ENCODE measurements around the gene GARNL3. TPM values are rescaled to one million over a fixed set of nuclear protein-coding genes. Genes with fewer than 3 reads are reported as not detected.

The GARNL3 gene
- total and polyA plus RNA-seq, 7 donors = 1.2 to 4.8 (median 2.2) TPM

- ATAC-seq (no peak), DNase-seq (no peak)
- no peaks in the 10 kb centered on the region for H3K36me3 ChIP-seq (ENCODE audit: insufficient read depth in 1 of 2, low read depth in 1 of 2)
- H3K27me3 ChIP-seq (ENCODE audit: insufficient read depth in 3 of 3, low read length in 2 of 3) = no peaks in the 10 kb centered on the region
- no peak overlapping the region for H3K4me3 ChIP-seq
- TF ChIP-seq, protein P1, sequence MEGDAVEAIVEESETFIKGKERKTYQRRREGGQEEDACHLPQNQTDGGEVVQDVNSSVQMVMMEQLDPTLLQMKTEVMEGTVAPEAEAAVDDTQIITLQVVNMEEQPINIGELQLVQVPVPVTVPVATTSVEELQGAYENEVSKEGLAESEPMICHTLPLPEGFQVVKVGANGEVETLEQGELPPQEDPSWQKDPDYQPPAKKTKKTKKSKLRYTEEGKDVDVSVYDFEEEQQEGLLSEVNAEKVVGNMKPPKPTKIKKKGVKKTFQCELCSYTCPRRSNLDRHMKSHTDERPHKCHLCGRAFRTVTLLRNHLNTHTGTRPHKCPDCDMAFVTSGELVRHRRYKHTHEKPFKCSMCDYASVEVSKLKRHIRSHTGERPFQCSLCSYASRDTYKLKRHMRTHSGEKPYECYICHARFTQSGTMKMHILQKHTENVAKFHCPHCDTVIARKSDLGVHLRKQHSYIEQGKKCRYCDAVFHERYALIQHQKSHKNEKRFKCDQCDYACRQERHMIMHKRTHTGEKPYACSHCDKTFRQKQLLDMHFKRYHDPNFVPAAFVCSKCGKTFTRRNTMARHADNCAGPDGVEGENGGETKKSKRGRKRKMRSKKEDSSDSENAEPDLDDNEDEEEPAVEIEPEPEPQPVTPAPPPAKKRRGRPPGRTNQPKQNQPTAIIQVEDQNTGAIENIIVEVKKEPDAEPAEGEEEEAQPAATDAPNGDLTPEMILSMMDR (IDR thresholded peaks at IDR 0.05) = no peak
- intact Hi-C loops (cut with DNase I) = loop anchor here (10.0 kb wide), 2 partner anchors 62 to 112 kb away; partner anchors contain the start of gene SLC2A8 (in 2 of the 2)
- no peaks in the 10 kb centered on the region for H3K9me3 ChIP-seq
- no peaks in the 10 kb centered on the region for H3K4me1 ChIP-seq
- H3K27ac ChIP-seq = no peak overlapping the region
These were observed 18.0 kb downstream of the GARNL3 start for GRCh38 chr9:127282611-127283010.

- H3K27ac ChIP-seq = no peak overlapping the region
- no peak overlapping the region for H3K4me3 ChIP-seq
- H3K4me1 ChIP-seq = no peaks in the 10 kb centered on the region
- TF ChIP-seq, protein P1 (IDR thresholded peaks at IDR 0.05) = no peak
- WGBS, 3 donors = 90 to 98% (median 95%) methylated on average over 3 of the region's 3 CpGs
- no peaks in the 10 kb centered on the region for H3K36me3 ChIP-seq (ENCODE audit: insufficient read depth in 1 of 2, low read depth in 1 of 2)
- DNase-seq (no peak), ATAC-seq (no peak)
- no peaks in the 10 kb centered on the region for H3K27me3 ChIP-seq (ENCODE audit: insufficient read depth in 3 of 3, low read length in 2 of 3)
- H3K9me3 ChIP-seq = no peaks in the 10 kb centered on the region
- intact Hi-C loops (cut with DNase I) = loop anchor here (10.0 kb wide), 2 partner anchors 62 to 112 kb away; partner anchors contain the start of gene SLC2A8 (in 2 of the 2)
These were observed 18.6 kb downstream of the GARNL3 start for GRCh38 chr9:127283135-127283534.

DNA sequence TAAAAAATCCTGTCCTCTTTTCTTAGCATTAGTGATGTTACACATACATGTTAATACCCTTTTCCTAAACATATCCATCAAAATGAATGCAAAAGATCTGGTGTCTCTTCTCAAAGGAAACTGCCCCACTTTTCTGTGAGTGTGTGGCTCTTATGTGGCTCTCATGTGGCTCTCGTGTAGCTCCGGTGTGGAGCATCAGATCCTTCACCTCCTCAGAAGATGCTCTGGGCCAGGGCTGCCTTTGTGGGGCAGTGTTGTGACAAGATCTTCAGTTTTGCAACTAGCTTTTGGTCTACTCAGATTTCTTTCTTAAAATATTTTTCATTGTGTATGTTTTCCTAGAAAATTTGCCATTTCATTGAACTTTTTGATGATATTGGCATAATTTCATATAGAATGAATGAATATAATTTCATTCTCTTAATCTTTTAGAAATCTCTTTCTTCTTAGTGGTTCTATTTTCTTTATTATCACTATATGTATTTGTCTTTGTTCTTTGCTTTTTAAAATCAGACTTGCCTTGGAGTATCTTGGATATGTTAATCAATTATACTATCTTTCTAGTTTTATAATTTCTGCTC, 19.4 kb downstream of the GARNL3 start:
- H3K36me3 ChIP-seq (ENCODE audit: insufficient read depth in 1 of 2, low read depth in 1 of 2) = no peaks in the 10 kb centered on the region
- H3K4me1 ChIP-seq = no peaks in the 10 kb centered on the region
- no peak overlapping the region for H3K4me3 ChIP-seq
- no peaks in the 10 kb centered on the region for H3K9me3 ChIP-seq
- no peaks in the 10 kb centered on the region for H3K27me3 ChIP-seq (ENCODE audit: insufficient read depth in 3 of 3, low read length in 2 of 3)
- no peak overlapping the region for H3K27ac ChIP-seq
- peak; percentile 28 to 59 for DNase-seq
- TF ChIP-seq, protein P1 (IDR thresholded peaks at IDR 0.05) = peak; percentile 41
- intact Hi-C loops (cut with DNase I) = loop anchor here (10.0 kb wide), 2 partner anchors 61 to 111 kb away; partner anchors contain the start of gene SLC2A8 (in 2 of the 2)
- ATAC-seq = peak in 2 of 4 donors; percentile 79 to 80
- WGBS, 3 donors = 5 to 15% (median 15%) methylated on average over 2 of the region's 2 CpGs

DNA sequence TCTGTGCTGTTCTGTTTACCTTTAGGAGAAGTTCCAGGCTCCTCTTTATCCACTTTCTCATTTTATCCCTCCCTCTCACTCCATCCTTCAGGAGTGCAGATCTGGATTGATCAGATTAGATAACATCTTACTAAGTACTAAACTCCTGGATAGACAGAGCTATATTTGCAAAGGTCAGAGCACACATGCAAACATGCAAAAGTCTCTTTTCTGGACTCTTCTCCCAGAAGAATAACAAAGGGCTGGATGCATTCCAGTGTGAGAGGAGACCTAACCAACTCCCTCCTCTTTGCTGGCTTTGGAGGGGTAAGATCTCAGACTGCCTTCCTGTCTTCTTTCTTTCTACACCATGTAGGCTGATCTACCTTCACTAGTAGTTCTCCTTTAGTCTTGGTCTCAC, 21.4 kb downstream of the GARNL3 start:
- ATAC-seq = no peak
- Histone ChIP-seq H3K27ac (no peak overlapping the region), H3K36me3 (ENCODE audit: insufficient read depth in 1 of 2, low read depth in 1 of 2) (no peaks in the 10 kb centered on the region), H3K27me3 (ENCODE audit: insufficient read depth in 3 of 3, low read length in 2 of 3) (no peaks in the 10 kb centered on the region), H3K4me1 (no peaks in the 10 kb centered on the region), H3K9me3 (no peaks in the 10 kb centered on the region), H3K4me3 (no peak overlapping the region)
- intact Hi-C loops (cut with DNase I) = loop anchor here (5.0 to 10.0 kb wide), 3 partner anchors 59 to 109 kb away; partner anchors contain the start of gene SLC2A8 (in 2 of the 2)
- DNase-seq = no peak
- TF ChIP-seq, protein P1 (IDR thresholded peaks at IDR 0.05) = no peak

Data from psoas muscle (tissue), 8 donors.